GM18526 (cell line): ENCODE measurements around the gene RRAGD.

ENCODE experiments used
- POLR2A ChIP-seq: IDR thresholded peaks from 3 replicates; pipeline ENCODE4 v1.6.1; 2011; ENCODE audit not compliant: insufficient read length; ENCODE audit errors: extremely low read depth

Gene RRAGD

GRCh38 chr6:89412071-89413005, at the start of gene RRAGD:
Gene RRAGD, minus strand, starts transcription at chr6:89412273. Its CDS starts 280 bp downstream, at chr6:89411993.
- no peak for TF ChIP-seq POLR2A

- TF ChIP-seq POLR2A = no peak
Observed at GRCh38 chr6:89460713-89461112, 48.6 kb upstream of the RRAGD start.

GRCh38 chr6:89459501-89459900, 47.4 kb upstream of the RRAGD start:
- no peak for TF ChIP-seq POLR2A

DNA sequence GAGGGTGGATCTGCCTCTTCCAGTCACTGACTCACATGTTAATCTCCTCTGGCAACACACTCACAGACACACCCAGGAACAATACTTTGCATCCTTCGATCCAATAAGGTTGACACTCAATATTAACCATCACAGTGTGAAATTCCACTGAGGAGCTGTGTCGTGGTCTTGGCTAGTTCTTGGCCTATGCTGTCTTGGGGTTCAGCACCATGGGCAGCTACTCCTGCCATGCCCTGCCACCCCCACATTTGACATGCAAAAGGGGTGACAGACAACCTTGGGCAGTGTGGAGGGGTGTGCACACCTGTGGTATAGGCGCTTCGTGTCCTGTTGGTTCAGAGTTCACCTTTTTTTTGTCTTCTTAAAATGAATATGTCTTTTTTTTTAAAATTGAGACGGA, 46.6 kb upstream of the RRAGD start:
- TF ChIP-seq POLR2A = no peak

DNA sequence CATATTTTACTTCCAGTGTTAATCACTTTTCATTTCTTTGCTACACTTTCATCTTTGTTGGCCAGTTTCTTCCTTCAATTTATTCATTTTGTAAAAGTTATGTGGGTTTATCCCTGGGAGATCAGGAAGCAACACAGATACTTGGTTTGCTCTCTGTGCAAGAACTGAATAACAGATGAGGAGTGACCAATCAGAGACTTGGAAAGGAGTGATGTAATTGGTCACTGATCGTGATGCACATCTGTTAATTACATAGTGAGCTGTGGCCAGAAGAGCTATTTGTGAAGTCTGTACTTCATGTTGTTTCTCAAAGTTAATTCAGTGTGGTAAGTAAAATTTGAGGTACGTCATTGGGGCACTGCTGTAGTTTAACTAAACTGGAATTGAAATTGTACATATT, 42.2 kb upstream of the RRAGD start:
- no peak for TF ChIP-seq POLR2A

DNA sequence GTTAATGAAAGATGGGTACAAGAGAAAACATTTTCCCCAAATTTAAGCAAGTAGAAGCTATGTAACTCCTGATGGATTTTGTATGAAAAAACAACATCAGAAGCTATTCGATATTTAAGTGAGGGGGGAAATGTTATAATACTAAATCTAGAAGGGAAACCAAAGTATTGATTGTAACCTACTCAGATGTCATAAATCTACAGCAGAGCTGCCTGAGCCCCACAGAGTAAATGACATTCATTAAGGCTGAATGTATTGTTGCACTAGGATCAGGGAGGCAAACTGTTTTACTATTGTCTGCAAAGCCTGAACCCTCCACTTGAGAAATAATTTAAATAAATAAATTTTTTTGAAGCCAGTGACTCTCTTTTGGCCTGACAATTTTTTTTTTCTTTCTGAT, 40.2 kb upstream of the RRAGD start:
- no peak for TF ChIP-seq POLR2A

DNA sequence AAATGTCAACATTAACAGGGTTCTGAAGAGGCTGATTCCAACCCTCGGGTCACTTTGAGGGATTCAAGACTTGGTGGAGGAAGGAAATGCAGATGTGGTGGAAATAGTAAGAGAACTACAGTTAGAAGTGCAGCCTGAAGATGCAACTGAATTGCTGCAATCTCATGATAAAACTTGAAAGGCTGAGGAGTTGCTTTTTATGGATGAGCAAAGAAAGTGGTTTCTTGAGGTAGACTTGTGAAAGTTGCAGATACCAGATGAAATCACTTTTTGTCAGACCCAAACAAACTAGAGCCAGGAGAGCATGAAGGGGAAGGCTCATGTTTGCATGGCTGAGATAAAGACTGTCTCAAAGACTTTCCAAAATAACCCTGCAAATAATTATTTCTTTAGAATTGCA, 37.1 kb upstream of the RRAGD start:
- no peak for TF ChIP-seq POLR2A

DNA sequence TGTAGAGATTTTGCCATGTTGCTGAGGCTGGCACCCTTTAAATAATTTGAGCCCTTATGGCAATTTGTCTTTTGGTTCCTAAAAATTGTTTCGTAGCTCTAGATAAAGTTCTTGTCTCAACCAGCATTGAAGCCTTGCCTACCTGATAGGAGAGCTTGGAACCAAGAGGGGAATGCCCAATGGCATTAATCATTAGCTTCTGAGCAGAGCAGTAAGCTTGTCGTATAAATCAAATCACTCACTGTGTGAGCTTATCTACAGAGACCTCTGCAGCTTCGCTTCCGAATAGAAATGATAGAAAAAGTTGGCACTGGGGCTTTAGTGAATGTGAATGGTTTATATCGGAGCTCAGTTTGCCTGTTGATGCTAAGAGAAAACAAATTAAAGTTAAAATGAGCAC, 31.6 kb upstream of the RRAGD start:
- no peak for TF ChIP-seq POLR2A

- no peak for TF ChIP-seq POLR2A
Observed at GRCh38 chr6:89440200-89440599, 28.1 kb upstream of the RRAGD start.

DNA sequence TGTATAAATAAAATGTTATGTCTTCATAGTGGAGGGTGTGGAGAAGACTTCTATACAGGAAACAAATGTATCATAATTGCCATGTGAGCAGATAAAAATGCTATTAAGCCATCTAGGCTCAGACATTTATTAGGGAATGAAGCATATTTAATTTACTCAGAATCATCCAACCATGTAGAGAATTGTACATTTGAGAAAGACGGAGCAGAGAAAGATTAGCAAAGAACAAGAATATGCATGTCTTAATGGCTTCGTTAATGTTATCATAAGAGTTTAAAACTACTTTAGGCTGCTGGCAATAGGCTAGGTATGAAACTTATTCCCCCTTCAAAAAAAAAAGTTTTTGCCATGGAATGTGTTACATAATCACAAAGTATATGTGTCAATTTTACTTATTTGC, 26.9 kb upstream of the RRAGD start:
- no peak for TF ChIP-seq POLR2A

DNA sequence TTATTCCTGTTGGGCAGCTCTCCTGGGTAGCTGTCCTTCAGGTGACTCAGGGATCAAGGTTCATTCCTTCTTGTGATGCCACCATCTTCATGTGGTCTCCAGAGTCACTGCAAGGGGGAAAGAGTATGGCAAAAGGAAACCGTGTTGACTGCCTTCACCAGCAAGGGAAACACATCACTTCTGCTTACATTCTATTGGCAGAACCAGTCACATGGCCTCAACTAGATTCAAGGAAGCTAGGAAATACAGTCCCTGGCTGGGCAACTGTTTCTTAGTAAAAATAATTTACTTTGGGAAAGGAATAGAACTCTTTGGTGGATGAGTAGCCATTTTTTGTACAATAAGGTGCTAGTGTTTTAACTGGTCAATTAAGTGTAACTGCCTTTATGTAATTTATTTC, 26.2 kb upstream of the RRAGD start:
- TF ChIP-seq POLR2A = no peak

DNA sequence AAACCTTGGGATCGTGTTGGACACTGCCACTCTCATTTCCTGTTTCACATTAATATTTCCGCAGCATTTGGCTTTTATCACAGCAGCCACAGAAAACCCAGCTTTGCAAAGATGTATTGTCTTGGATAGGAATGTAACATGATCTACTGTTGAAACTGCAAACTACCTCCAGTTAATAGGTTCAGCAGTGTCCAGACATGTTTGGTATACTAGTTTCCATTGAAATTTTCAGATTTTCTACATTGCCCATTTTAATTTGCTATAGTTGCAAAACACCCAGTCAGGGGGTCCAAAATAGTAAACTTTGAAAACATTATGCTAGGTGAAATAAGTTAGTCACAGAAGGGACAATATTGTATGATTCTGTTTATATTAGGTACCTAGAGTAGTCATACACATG, 24.2 kb upstream of the RRAGD start:
- no peak for TF ChIP-seq POLR2A

DNA sequence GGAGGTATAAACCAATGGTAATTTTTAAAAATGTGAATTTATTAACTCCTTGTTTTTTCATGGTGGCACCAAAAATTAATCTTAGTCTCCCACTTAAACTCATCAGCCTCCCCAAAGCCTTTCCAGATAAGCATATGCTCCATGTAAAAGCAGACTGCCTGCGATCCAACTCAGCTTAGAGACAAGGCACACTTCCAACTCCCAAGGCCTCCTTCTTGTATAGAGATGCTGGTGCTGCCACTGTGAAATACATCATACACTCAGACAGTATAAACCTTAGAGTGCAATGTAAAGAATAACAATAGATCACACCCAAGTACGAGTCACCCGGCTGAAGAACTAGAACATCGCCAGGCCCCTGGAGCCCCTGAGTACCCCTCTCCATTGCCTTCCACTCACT, 22.9 kb upstream of the RRAGD start:
- no peak for TF ChIP-seq POLR2A

DNA sequence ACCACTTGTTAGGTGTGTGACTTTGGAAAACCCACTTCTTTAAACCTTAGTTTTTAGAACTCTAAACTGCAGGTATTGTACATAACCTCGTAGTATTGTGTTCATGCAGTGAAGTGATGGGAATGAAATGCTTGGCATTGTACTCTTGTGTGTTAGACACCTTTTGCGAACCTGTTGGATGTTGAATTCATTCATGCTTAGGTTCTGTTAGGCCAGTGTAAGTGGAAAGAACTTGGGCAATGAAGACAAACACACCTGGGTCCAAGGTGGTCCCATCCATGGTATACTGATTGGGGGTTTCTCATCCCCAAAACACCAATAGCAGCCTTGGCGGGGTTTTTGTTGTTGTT, 22.1 kb upstream of the RRAGD start:
- no peak for TF ChIP-seq POLR2A

DNA sequence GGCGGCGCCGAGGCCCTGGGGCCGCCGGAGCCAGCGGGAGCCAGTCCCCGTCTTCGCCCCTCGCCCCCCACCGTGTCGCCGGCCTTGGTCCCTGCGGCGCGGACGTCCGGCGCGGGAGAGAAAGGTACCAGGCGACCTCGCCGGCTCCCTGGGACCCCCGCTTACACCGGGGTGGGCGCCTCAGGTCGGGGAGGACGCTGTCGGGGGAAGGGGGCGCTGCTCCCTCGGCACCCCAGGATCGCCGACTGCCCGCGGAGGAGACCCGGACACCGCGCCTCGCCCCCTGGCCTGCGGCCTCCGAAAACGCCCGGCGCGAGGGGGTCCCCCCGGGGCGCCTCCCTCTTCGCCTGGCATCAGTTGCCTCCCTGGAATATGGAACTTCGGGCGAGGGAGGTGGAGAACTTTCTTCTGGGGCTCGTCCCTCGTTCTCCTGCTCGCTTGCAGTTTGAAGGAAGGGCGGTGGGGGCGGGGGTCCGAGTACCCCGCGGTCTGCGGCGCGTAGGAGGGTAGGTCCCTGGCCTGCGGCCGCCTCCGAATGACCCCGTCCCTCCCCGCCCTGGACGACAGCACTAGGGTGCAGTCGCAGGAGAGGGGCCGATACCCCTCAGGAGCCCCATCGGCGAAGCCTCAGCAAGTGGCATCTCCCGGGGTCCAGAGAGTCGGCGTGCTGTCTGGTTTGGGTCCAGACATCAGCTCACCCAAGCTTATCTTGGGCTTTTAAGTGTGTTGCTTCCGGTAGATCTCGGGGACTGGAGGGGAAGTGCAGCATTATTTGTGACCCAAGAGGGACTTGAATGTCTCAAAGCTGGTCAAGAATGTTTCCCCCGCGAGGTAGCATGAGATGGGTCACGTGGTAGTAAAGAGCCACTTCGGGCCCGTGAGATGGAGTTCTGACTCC, 21.4 kb upstream of the RRAGD start:
- TF ChIP-seq POLR2A = no peak

- TF ChIP-seq POLR2A = no peak
Observed at GRCh38 chr6:89432875-89433251, 20.8 kb upstream of the RRAGD start, which contains the start of gene ANKRD6. Gene ANKRD6, plus strand, starts transcription at chr6:89433152. Its CDS starts 133,825 bp downstream, at chr6:89566977.

GRCh38 chr6:89430201-89430962, 18.3 kb upstream of the RRAGD start:
- TF ChIP-seq POLR2A = no peak
